T-cell (primary cell): ENCODE data around the gene IRF9. TPM values are rescaled to one million over a fixed set of nuclear protein-coding genes. Genes with fewer than 3 reads are reported as not detected.
A peak's percentile ranks its signal among the peaks of the same experiment; 100 is the strongest.

ENCODE experiments used
- ATAC-seq, 4 experiments: fragments of 200-7000 bp in 3 of 4; fragments of 150-1000 bp in 1 of 4; cut with Tn5 transposase; replicated peaks in 1 of 4; 1 replicate in 3 of 4; 2 replicates in 1 of 4; pipeline ENCODE4 v1.10.0; 2021; ENCODE audit warnings: moderate library complexity in 3 of 4, mild to moderate bottlenecking in 2 of 4, moderate number of reproducible peaks in 1 of 4
- CTCF ChIA-PET, 2 donors: fragments of 300-600 bp; sonication (Branson Sonifier 250); formaldehyde crosslinking; loops; one replicate each; lab custom pipeline; 2022; ENCODE audit warnings: antibody characterized with exemption in 2 of 2; lab: Charles Lee
- POLR2A ChIA-PET, 2 donors: fragments of 300-600 bp; sonication (Branson Sonifier 250); formaldehyde crosslinking; loops; one replicate each; lab custom pipeline; 2022; ENCODE audit warnings: antibody characterized with exemption in 2 of 2; lab: Charles Lee
- DNase-seq, 35 experiments: peaks; one replicate each; pipeline versions ENCODE4 v3.0.0 to v3.0.0-alpha.2; 2013 to 2023
- H3K27ac ChIP-seq: one replicate; pipeline ENCODE4 v1.5.1; 2013; ENCODE audit warnings: low read length
- H3K27me3 ChIP-seq, 2 experiments: replicated peaks in 1 of 2; 1 replicate in 1 of 2; 2 replicates in 1 of 2; pipeline versions ENCODE4 v1.6.1 to v1.7.0; 2013; ENCODE audit warnings: low read length in 1 of 2, mixed read lengths in 1 of 2; ENCODE audit not compliant: control insufficient read depth in 2 of 2, insufficient read depth in 2 of 2; ENCODE audit errors: extremely low read depth in 1 of 2
- H3K36me3 ChIP-seq, 2 donors: 1 replicate in 1 of 2; 2 replicates in 1 of 2; pipeline versions ENCODE4 v1.6.1 to v1.7.0; 2013; ENCODE audit warnings: low read length in 1 of 2; ENCODE audit not compliant: control insufficient read depth in 2 of 2, insufficient read depth in 1 of 2; ENCODE audit errors: extremely low read depth in 1 of 2
- H3K4me1 ChIP-seq, 2 experiments: 1 replicate in 1 of 2; 2 replicates in 1 of 2; pipeline versions ENCODE4 v1.6.1 to v1.7.0; 2013; ENCODE audit warnings: low read length in 2 of 2, mixed read lengths in 1 of 2; ENCODE audit not compliant: insufficient read depth in 2 of 2, control insufficient read depth in 1 of 2; ENCODE audit errors: extremely low read depth in 1 of 2
- H3K4me3 ChIP-seq, 2 donors: 1 replicate in 1 of 2; 2 replicates in 1 of 2; pipeline versions ENCODE4 v1.5.1 to v1.7.0; 2013; ENCODE audit warnings: mild to moderate bottlenecking in 2 of 2, low read length in 1 of 2, moderate library complexity in 1 of 2; ENCODE audit not compliant: control insufficient read depth in 1 of 2; ENCODE audit errors: extremely low read depth in 1 of 2
- H3K9me3 ChIP-seq: 2 replicates; pipeline ENCODE4 v1.7.0; 2013
- H3K27ac Mint-ChIP-seq, 2 donors: one replicate each; pipeline ENCODE4 v1.8.0; 2020 to 2021; ENCODE audit warnings: mild to moderate bottlenecking in 2 of 2, mixed read lengths in 2 of 2
- H3K27me3 Mint-ChIP-seq, 2 donors: one replicate each; pipeline ENCODE4 v1.8.0; 2021 to 2022; ENCODE audit warnings: mixed read lengths in 2 of 2
- H3K36me3 Mint-ChIP-seq: one replicate; pipeline ENCODE4 v1.8.0; 2021; ENCODE audit warnings: mixed read lengths
- H3K4me1 Mint-ChIP-seq, 3 donors: one replicate each; pipeline ENCODE4 v1.8.0; 2020 to 2022; ENCODE audit warnings: mixed read lengths in 3 of 3, mild to moderate bottlenecking in 1 of 3
- H3K4me3 Mint-ChIP-seq, 3 donors: one replicate each; pipeline ENCODE4 v1.8.0; 2020 to 2022; ENCODE audit warnings: mild to moderate bottlenecking in 3 of 3, mixed read lengths in 3 of 3, moderate library complexity in 3 of 3
- H3K9me3 Mint-ChIP-seq, 3 donors: one replicate each; pipeline ENCODE4 v1.8.0; 2020 to 2022; ENCODE audit warnings: mixed read lengths in 3 of 3
- WGBS: methylation state at CpG from one replicate; pipeline ENCODE4 v1.1.5; 2013; ENCODE audit warnings: missing lambda C conversion rate; ENCODE audit not compliant: insufficient coverage; 5-methylcytosine and 5-hydroxymethylcytosine counted together
- total RNA-seq, 35 experiments: library from RNA in 6 of 35; stranded (reverse) in 6 of 35; fragments of 120-200 nt in 1 of 35; gene quantifications; one replicate each; pipeline versions ENCODE4 v1.2.1 to v1.2.4 and lab custom pipeline; 2013 to 2026

The IRF9 gene
- total RNA-seq, 5 donors from 2014 or later (not counting 1 experiment from before 2014, with no cell fraction given), result 201 to 285 (median 215) TPM

DNA sequence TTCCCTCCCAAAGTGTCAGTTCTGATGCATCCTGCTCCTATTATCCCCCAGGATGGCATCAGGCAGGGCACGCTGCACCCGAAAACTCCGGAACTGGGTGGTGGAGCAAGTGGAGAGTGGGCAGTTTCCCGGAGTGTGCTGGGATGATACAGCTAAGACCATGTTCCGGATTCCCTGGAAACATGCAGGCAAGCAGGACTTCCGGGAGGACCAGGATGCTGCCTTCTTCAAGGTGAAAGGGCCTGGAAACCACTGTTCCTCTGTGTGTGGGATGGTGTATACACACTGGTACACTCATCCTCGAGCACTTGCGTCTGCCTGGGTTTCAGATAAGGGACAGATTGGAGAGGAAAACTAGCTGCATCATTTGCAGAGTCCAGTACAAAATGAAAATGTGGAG is 1.0 kb downstream of the IRF9 start:
- Mint-ChIP-seq H3K4me3 (peak overlapping the region; percentile 92 to 94 (median 92)), H3K9me3 (no peaks in the 10 kb centered on the region), H3K27ac (peak overlapping the region; percentile 98 to 99), H3K4me1 (peaks cover 54 to 61% (median 58%) of the 10 kb centered on the region in 3 donors), H3K36me3 (peaks cover 56% of the 10 kb centered on the region), H3K27me3 (no peaks in the 10 kb centered on the region)
- H3K36me3 ChIP-seq, result peaks cover 31 to 67% of the 10 kb centered on the region in 2 donors
- no peak for DNase-seq
- H3K27me3 ChIP-seq, result no peaks in the 10 kb centered on the region
- no peak for ATAC-seq
- ChIA-PET POLR2A (interaction anchor here in 1 of 2 donors (0.6 to 1.6 kb wide), 3 partner anchors 14 to 80 kb away, joined by 3 to 9 read pairs (median 4); partner anchors contain the start of genes DCAF11, NRL and TINF2), CTCF (interaction anchor here (0.6 to 2.0 kb wide), 7 partner anchors 9 to 72 kb away, joined by 4 to 30 read pairs (median 5); partner anchors contain the start of genes DCAF11 (in 1 of the 2), NRL (in 1 of the 2), PSME1 (in 1 of the 2) and PSME2 (in 1 of the 2))
- WGBS, result 20% methylated on average over 5 of the region's 8 CpGs
- peaks cover 8 to 62% of the 10 kb centered on the region in 2 experiments for H3K4me1 ChIP-seq
- H3K4me3 ChIP-seq, result peak overlapping the region; percentile 86 to 98
- no peaks in the 10 kb centered on the region for H3K9me3 ChIP-seq
- H3K27ac ChIP-seq, result peak overlapping the region; percentile 89

DNA sequence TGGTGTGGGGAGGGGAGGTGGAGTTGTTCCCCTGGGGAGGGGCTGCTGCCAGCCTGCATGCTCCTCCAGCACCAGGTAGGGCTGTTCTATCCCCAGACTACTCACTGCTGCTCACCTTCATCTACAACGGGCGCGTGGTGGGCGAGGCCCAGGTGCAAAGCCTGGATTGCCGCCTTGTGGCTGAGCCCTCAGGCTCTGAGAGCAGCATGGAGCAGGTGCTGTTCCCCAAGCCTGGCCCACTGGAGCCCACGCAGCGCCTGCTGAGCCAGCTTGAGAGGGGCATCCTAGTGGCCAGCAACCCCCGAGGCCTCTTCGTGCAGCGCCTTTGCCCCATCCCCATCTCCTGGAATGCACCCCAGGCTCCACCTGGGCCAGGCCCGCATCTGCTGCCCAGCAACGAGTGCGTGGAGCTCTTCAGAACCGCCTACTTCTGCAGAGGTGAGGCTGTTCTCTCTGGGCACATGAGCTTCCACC is 3.5 kb downstream of the IRF9 start:
- 91% methylated on average over 14 of the region's 14 CpGs for WGBS
- peaks cover 62% of the 10 kb centered on the region for H3K36me3 Mint-ChIP-seq
- no peak overlapping the region for H3K4me3 ChIP-seq
- DNase-seq, result no peak
- no peaks in the 10 kb centered on the region for H3K9me3 Mint-ChIP-seq
- no peak for ATAC-seq
- peaks cover 62 to 71% (median 69%) of the 10 kb centered on the region in 3 donors for H3K4me1 Mint-ChIP-seq
- ChIA-PET CTCF (interaction anchor here in 1 of 2 donors (0.6 kb wide), 1 partner anchor 221 kb away, joined by 4 read pairs; no protein-coding TSS in a partner anchor), POLR2A (interaction anchor here in 1 of 2 donors (1.0 kb wide), 1 partner anchor 16 kb away, joined by 3 read pairs; no protein-coding TSS in a partner anchor)
- no peaks in the 10 kb centered on the region for H3K27me3 Mint-ChIP-seq
- no peak overlapping the region for H3K27ac ChIP-seq
- H3K36me3 ChIP-seq, result peaks cover 22 to 63% of the 10 kb centered on the region in 2 donors
- H3K4me1 ChIP-seq, result peaks cover 8 to 61% of the 10 kb centered on the region in 2 experiments
- H3K27me3 ChIP-seq, result no peaks in the 10 kb centered on the region
- H3K4me3 Mint-ChIP-seq, result peak overlapping the region; percentile 39 to 92 (median 52)
- H3K27ac Mint-ChIP-seq, result peak overlapping the region; percentile 79 to 99
- H3K9me3 ChIP-seq, result no peaks in the 10 kb centered on the region

DNA sequence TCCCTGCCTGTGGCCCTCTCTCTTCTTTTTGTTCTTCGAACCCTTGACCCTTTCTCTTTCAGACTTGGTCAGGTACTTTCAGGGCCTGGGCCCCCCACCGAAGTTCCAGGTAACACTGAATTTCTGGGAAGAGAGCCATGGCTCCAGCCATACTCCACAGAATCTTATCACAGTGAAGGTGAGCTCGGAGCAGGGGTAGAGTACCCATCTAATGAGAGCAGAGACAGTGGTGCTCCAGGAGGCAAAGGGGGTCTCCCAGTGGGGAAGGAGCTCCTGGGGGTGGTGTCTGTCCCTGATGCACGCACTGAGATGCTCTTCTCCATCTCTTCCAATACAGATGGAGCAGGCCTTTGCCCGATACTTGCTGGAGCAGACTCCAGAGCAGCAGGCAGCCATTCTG is 4.7 kb downstream of the IRF9 start:
- Mint-ChIP-seq H3K27ac (peak overlapping the region; percentile 61 to 68), H3K27me3 (no peaks in the 10 kb centered on the region), H3K9me3 (no peaks in the 10 kb centered on the region), H3K4me3 (peak overlapping the region in 1 of 3 donors; percentile 92), H3K36me3 (peaks cover 59% of the 10 kb centered on the region), H3K4me1 (peaks cover 54 to 70% (median 68%) of the 10 kb centered on the region in 3 donors)
- H3K9me3 ChIP-seq, result no peaks in the 10 kb centered on the region
- H3K36me3 ChIP-seq, result peaks cover 18 to 59% of the 10 kb centered on the region in 2 donors
- H3K4me3 ChIP-seq, result no peak overlapping the region
- WGBS, result 100% methylated on average over 1 of the region's 5 CpGs
- ATAC-seq (no peak), DNase-seq (no peak)
- POLR2A ChIA-PET, result interaction anchor here in 1 of 2 donors (0.5 kb wide), 1 partner anchor 44 kb away, joined by 5 read pairs; no protein-coding TSS in a partner anchor
- CTCF ChIA-PET, result no interaction called here
- H3K27me3 ChIP-seq, result no peaks in the 10 kb centered on the region
- H3K4me1 ChIP-seq, result peaks cover 5 to 54% of the 10 kb centered on the region in 2 experiments
- H3K27ac ChIP-seq, result no peak overlapping the region

DNA sequence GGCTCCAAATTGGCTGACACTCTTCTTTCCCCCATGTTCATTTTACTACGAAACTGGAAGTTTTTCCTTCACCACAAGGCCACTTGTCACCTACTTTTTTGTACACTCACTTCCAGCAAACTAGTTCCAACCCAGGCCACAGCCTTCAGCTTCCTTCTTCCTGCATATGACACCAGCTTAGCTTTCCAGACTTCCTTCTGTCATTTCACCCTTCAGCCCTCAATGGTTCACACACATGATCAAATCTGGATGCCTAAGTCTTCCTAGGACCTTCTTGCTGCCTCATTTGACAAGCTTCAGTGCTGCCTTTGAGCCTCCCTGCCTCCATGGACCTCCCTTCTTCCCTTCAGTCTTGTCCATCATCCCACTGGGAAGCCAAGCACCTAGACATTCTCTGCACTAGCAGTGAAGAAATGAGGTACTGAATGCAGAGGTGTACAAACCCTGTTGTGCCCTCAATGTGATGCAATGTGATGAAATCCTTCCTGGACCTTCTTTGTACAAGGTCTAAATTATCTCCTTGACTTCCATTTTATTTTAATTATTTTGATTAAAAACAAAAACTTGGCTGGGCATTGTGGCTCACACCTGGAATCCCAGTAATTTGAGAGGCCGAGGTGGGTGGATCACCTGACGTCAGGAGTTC is 6.5 kb downstream of the IRF9 start:
- H3K9me3 ChIP-seq, result no peaks in the 10 kb centered on the region
- Mint-ChIP-seq H3K4me3 (no peak overlapping the region), H3K36me3 (peaks cover 53% of the 10 kb centered on the region), H3K27ac (peak overlapping the region in 1 of 2 donors; percentile 76), H3K4me1 (peaks cover 51 to 67% (median 65%) of the 10 kb centered on the region in 3 donors), H3K27me3 (no peaks in the 10 kb centered on the region), H3K9me3 (no peaks in the 10 kb centered on the region)
- H3K27ac ChIP-seq, result no peak overlapping the region
- ChIA-PET CTCF (no interaction called here), POLR2A (no interaction called here)
- peaks cover 6 to 58% of the 10 kb centered on the region in 2 experiments for H3K4me1 ChIP-seq
- ATAC-seq (no peak), DNase-seq (no peak)
- no peaks in the 10 kb centered on the region for H3K27me3 ChIP-seq
- WGBS, result 85% methylated on average over 3 of the region's 3 CpGs
- H3K4me3 ChIP-seq, result no peak overlapping the region
- peaks cover 18 to 58% of the 10 kb centered on the region in 2 donors for H3K36me3 ChIP-seq

DNA sequence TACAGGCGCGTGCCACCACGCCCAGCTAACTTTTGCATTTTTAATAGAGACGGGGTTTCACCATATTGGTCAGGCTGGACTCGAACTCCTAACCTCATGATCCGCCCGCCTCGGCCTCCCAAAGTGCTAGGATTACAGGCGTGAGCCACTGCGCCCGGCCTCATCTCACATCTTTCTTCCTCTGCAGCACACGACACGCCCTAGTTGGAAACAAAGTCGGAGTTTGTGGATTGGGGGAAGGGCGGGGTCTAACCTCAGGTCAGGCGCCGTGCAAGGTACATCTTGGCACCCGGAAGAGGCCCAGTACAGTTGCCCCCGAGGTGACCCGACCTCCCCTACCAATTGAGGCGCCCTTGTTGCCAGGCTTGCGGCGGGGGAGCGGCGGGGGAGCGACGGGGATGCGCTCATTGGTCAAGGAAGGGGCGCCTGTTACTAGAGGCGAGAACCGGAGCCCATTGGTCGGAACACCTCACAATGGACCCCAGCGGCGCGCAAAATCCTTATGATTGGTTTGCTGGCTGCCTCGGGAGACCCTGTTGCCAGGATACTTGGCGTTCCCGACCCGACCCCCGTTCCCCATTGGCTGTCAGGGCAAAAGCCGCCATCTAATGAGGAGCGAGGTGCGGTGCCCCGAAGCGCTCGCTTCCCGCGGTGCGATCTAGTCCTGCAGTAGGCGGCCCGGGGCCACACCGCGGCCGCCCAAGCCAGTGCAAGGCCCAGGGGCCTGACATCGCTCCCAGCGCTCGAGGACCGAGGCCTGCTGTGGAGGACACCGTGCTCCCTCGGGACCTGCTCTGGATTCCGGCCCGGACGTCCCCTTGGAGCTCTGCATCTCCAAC is 10.6 kb downstream of the IRF9 start, which contains the start of gene REC8:
Gene REC8, plus strand, starts transcription at position 659 of the 839 bp plus-strand sequence. CDS start 473 bp downstream, outside the sequence.
- Histone ChIP-seq H3K9me3 (no peaks in the 10 kb centered on the region), H3K27ac (peak within 1 kb of the TSS; percentile 27), H3K4me3 (peak within 1 kb of the TSS; percentile 48 to 58), H3K27me3 (no peaks in the 10 kb centered on the region), H3K4me1 (peaks cover 2 to 28% of the 10 kb centered on the region in 2 experiments), H3K36me3 (peaks cover 3 to 22% of the 10 kb centered on the region in 2 donors)
- no peaks in the 10 kb centered on the region for H3K27me3 Mint-ChIP-seq
- no peaks in the 10 kb centered on the region for H3K9me3 Mint-ChIP-seq
- peak within 1 kb of the TSS; percentile 79 to 91 (median 86) for H3K4me3 Mint-ChIP-seq
- CTCF ChIA-PET, result interaction anchor here in 1 of 2 donors (0.6 to 0.7 kb wide), 2 partner anchors 9 to 11 kb away, joined by 3 to 4 read pairs; partner anchors contain the start of gene IRF9
- peaks cover 26 to 52% (median 37%) of the 10 kb centered on the region in 3 donors for H3K4me1 Mint-ChIP-seq
- H3K27ac Mint-ChIP-seq, result peak within 1 kb of the TSS; percentile 87 to 93
- DNase-seq (peak; percentile 47 to 87 (median 77)), ATAC-seq (peak; percentile 79 to 88 (median 85))
- peaks cover 34% of the 10 kb centered on the region for H3K36me3 Mint-ChIP-seq
- POLR2A ChIA-PET, result interaction anchor here (0.5 to 1.2 kb wide), 6 partner anchors 8 to 227 kb away, joined by 4 to 9 read pairs (median 4); partner anchors contain the start of gene NYNRIN (in 1 of the 2)
- WGBS, result 21% methylated on average over 51 of the region's 63 CpGs
